Natural killer cell (primary cell): Measurements from ENCODE around the gene UGGT1. TPM values are rescaled to one million over a fixed set of nuclear protein-coding genes. Genes with fewer than 3 reads are reported as not detected.
A peak's percentile ranks its signal among the peaks of the same experiment; 100 is the strongest.

Experiments used
- ATAC-seq, 3 donors: fragments of 150-1000 bp in 2 of 3; fragments of 200-7000 bp in 1 of 3; cut with Tn5 transposase; 1 replicate in 1 of 3; 2 replicates in 2 of 3; pipeline ENCODE4 v1.10.0; 2021; ENCODE audit warnings: mild to moderate bottlenecking in 2 of 3, moderate library complexity in 2 of 3
- DNase-seq, 2 donors: peaks; one replicate each; pipeline versions ENCODE4 v3.0.0 to v3.0.0-alpha.2; 2013 to 2021; ENCODE audit warnings: mixed read lengths in 1 of 2
- H3K27ac ChIP-seq: one replicate; pipeline ENCODE4 v1.5.1; 2013; ENCODE audit warnings: mild to moderate bottlenecking, low read length
- H3K27me3 ChIP-seq: one replicate; pipeline ENCODE4 v1.6.1; 2013; ENCODE audit warnings: low read length; ENCODE audit not compliant: control insufficient read depth, insufficient read depth
- H3K36me3 ChIP-seq: one replicate; pipeline ENCODE4 v1.6.1; 2013; ENCODE audit warnings: low read length; ENCODE audit not compliant: control insufficient read depth, insufficient read depth
- H3K4me1 ChIP-seq: one replicate; pipeline ENCODE4 v1.6.1; 2013; ENCODE audit warnings: low read length; ENCODE audit not compliant: control insufficient read depth, insufficient read depth
- H3K4me3 ChIP-seq: one replicate; pipeline ENCODE4 v1.5.1; 2013; ENCODE audit warnings: low read length
- H3K9me3 ChIP-seq: one replicate; pipeline ENCODE4 v1.6.1; 2013; ENCODE audit warnings: low read length; ENCODE audit not compliant: control insufficient read depth, insufficient read depth
- H3K27ac Mint-ChIP-seq, 2 donors: one replicate each; pipeline ENCODE4 v1.8.0; 2022; ENCODE audit warnings: mild to moderate bottlenecking in 2 of 2, mixed read lengths in 2 of 2, moderate library complexity in 1 of 2
- H3K27me3 Mint-ChIP-seq, 2 donors: one replicate each; pipeline ENCODE4 v1.8.0; 2022; ENCODE audit warnings: low read depth in 2 of 2, mixed read lengths in 2 of 2
- H3K36me3 Mint-ChIP-seq: one replicate; pipeline ENCODE4 v1.8.0; 2022; ENCODE audit warnings: mixed read lengths
- H3K4me1 Mint-ChIP-seq, 2 donors: one replicate each; pipeline ENCODE4 v1.8.0; 2022; ENCODE audit warnings: mixed read lengths in 2 of 2
- H3K4me3 Mint-ChIP-seq: one replicate; pipeline ENCODE4 v1.8.0; 2022; ENCODE audit warnings: mild to moderate bottlenecking, moderate library complexity, mixed read lengths
- H3K9me3 Mint-ChIP-seq, 2 donors: one replicate each; pipeline ENCODE4 v1.8.0; 2022; ENCODE audit warnings: mixed read lengths in 2 of 2
- WGBS: methylation state at CpG from one replicate; pipeline ENCODE4 v1.1.7; 2013; ENCODE audit warnings: missing lambda C conversion rate; ENCODE audit not compliant: insufficient coverage; 5-methylcytosine and 5-hydroxymethylcytosine counted together
- intact Hi-C: fragments of 100-400 bp; cut with micrococcal nuclease; formaldehyde crosslinking; loops from one replicate; pipeline ENCODE4 v1.14.2; 2022
- total RNA-seq, 4 donors: library from RNA; stranded (reverse); fragments of 120-200 nt in 1 of 4; gene quantifications; one replicate each; pipeline versions ENCODE4 v1.2.3 to v1.2.4, GENCODE V29; 2013 to 2022
- TF ChIP-seq, protein P1 (sequence below): fragments of 200-600 bp; IDR thresholded peaks from one replicate; pipeline ENCODE4 v1.8.0; 2022; ENCODE audit warnings: antibody characterized with exemption

Gene UGGT1
- total RNA-seq, 3 donors from 2014 or later (not counting 1 experiment from before 2014, with no cell fraction given), result 48.2 to 70.3 (median 60.7) TPM

DNA sequence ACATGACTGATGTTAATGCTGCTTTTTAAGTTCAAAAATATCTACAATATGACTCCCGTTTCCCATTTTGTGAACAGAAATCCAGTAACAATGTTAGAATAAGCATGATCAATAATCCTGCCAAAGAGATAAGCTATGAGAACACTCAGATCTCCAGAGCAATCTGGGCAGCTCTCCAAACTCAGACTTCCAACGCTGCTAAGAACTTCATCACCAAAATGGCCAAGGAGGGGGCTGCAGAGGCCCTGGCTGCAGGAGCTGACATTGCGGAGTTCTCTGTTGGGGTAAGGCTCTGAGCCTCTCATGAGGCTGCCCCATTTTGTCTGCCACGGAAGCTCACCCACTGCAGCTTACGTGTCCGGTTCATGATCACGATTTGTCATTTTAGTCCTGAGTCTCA lies 68.4 kb downstream of the UGGT1 start:
- H3K27me3 Mint-ChIP-seq, result no peaks in the 10 kb centered on the region
- no peak overlapping the region for H3K4me3 Mint-ChIP-seq
- Histone ChIP-seq H3K36me3 (peaks cover 64% of the 10 kb centered on the region), H3K27ac (no peak overlapping the region), H3K4me1 (no peaks in the 10 kb centered on the region), H3K9me3 (no peaks in the 10 kb centered on the region), H3K27me3 (no peaks in the 10 kb centered on the region), H3K4me3 (no peak overlapping the region)
- H3K36me3 Mint-ChIP-seq, result peaks cover 11% of the 10 kb centered on the region
- WGBS, result 95% methylated on average over 7 of the region's 7 CpGs
- H3K27ac Mint-ChIP-seq, result no peak overlapping the region
- ATAC-seq (no peak), DNase-seq (no peak)
- TF ChIP-seq, protein P1, sequence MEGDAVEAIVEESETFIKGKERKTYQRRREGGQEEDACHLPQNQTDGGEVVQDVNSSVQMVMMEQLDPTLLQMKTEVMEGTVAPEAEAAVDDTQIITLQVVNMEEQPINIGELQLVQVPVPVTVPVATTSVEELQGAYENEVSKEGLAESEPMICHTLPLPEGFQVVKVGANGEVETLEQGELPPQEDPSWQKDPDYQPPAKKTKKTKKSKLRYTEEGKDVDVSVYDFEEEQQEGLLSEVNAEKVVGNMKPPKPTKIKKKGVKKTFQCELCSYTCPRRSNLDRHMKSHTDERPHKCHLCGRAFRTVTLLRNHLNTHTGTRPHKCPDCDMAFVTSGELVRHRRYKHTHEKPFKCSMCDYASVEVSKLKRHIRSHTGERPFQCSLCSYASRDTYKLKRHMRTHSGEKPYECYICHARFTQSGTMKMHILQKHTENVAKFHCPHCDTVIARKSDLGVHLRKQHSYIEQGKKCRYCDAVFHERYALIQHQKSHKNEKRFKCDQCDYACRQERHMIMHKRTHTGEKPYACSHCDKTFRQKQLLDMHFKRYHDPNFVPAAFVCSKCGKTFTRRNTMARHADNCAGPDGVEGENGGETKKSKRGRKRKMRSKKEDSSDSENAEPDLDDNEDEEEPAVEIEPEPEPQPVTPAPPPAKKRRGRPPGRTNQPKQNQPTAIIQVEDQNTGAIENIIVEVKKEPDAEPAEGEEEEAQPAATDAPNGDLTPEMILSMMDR, result no peak
- peaks cover 0 to 14% of the 10 kb centered on the region in 2 donors for H3K4me1 Mint-ChIP-seq
- no peaks in the 10 kb centered on the region for H3K9me3 Mint-ChIP-seq
- intact Hi-C loops, result no loop called here

DNA sequence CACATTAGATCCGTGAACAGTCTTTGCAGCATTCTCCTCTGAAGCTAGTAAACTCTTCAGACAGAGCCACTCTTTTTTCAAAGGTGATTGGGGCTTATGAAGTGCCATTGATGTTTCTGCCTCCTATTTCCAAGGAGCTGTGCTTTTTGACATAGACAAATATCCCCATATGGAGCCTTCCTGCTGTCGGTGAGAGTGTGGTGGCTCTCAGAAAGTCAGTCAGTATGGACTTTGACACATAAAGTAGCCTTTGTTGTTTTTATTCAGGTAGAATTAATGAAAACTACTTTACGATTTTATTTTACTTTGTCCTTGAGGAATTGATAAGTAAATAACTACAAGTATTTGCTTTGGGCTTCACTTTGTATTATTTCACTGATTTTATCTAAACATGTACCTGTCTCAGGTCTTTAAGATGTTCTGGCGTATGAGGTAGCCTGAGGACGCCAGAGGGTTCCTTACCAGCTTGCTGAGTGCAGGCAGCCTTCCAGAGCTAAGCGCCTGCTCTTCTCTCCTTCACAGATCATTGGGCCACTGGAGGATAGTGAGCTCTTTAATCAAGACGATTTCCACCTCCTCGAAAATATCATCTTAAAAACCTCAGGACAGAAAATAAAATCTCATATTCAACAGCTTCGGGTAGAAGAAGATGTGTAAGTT lies 69.7 kb downstream of the UGGT1 start:
- H3K4me3 Mint-ChIP-seq, result no peak overlapping the region
- no peak for DNase-seq
- WGBS, result 100% methylated on average over 4 of the region's 9 CpGs
- H3K27me3 Mint-ChIP-seq, result no peaks in the 10 kb centered on the region
- Histone ChIP-seq H3K9me3 (no peaks in the 10 kb centered on the region), H3K4me3 (no peak overlapping the region), H3K27me3 (no peaks in the 10 kb centered on the region), H3K36me3 (peaks cover 63% of the 10 kb centered on the region), H3K4me1 (no peaks in the 10 kb centered on the region), H3K27ac (no peak overlapping the region)
- ATAC-seq, result no peak
- peaks cover 11% of the 10 kb centered on the region for H3K36me3 Mint-ChIP-seq
- peaks cover 0 to 10% of the 10 kb centered on the region in 2 donors for H3K4me1 Mint-ChIP-seq
- H3K27ac Mint-ChIP-seq, result no peak overlapping the region
- TF ChIP-seq, protein P1, result no peak
- intact Hi-C loops, result no loop called here
- no peaks in the 10 kb centered on the region for H3K9me3 Mint-ChIP-seq

DNA sequence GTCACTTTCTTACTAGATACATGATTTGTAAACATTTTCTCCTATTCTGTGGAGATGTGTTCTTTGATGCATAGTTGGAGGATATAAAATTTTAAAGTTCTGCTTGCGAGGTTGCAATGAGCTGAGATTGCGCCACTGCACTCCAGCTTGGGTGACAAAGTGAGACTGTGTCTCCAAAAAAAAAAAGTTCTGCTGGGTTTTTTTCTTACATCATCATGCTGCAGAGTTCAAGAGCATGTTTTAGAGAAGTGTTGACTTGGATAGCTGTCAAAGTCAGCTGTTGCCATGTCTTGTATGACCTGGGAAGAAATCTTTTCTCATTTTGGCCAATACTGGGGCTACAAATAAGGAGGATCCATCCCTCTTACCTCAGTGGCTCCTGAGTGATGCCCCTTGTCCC lies 71.3 kb downstream of the UGGT1 start:
- peak overlapping the region in 1 of 2 donors; percentile 30 for H3K27ac Mint-ChIP-seq
- Histone ChIP-seq H3K4me3 (no peak overlapping the region), H3K27me3 (no peaks in the 10 kb centered on the region), H3K4me1 (no peaks in the 10 kb centered on the region), H3K36me3 (peaks cover 67% of the 10 kb centered on the region), H3K27ac (no peak overlapping the region), H3K9me3 (no peaks in the 10 kb centered on the region)
- DNase-seq, result no peak
- intact Hi-C loops, result no loop called here
- TF ChIP-seq, protein P1, result no peak
- peaks cover 0 to 13% of the 10 kb centered on the region in 2 donors for H3K4me1 Mint-ChIP-seq
- no peaks in the 10 kb centered on the region for H3K9me3 Mint-ChIP-seq
- peak in 1 of 3 donors; percentile 27 for ATAC-seq
- H3K4me3 Mint-ChIP-seq, result no peak overlapping the region
- H3K36me3 Mint-ChIP-seq, result peaks cover 17% of the 10 kb centered on the region
- WGBS, result 100% methylated on average over 2 of the region's 2 CpGs
- no peaks in the 10 kb centered on the region for H3K27me3 Mint-ChIP-seq

DNA sequence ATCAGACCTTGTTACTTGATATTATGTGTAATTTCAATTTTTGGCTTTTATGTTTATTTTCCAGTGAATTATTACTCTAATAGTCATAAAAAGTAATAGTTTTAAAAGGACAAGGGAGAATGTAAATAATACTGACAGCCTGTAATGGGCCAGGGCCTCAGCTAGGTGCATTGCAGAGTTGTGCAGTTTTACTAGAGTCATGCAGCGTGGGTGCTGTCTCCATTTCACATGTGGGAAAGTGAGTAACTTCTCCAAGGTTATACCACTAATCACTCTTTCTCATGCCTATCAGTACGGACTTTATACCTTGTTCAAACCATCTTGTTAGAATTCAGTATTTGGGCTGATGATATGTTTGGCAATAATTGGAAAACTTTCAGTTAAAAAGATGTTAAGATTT lies 73.3 kb downstream of the UGGT1 start:
- Histone ChIP-seq H3K36me3 (peaks cover 62% of the 10 kb centered on the region), H3K4me1 (no peaks in the 10 kb centered on the region), H3K27ac (no peak overlapping the region), H3K4me3 (no peak overlapping the region), H3K9me3 (no peaks in the 10 kb centered on the region), H3K27me3 (no peaks in the 10 kb centered on the region)
- Mint-ChIP-seq H3K27ac (no peak overlapping the region), H3K27me3 (no peaks in the 10 kb centered on the region), H3K36me3 (peaks cover 22% of the 10 kb centered on the region), H3K4me3 (no peak overlapping the region), H3K4me1 (peaks cover 7 to 26% of the 10 kb centered on the region in 2 donors), H3K9me3 (no peaks in the 10 kb centered on the region)
- DNase-seq (no peak), ATAC-seq (no peak)
- TF ChIP-seq, protein P1, result no peak
- intact Hi-C loops, result no loop called here
- 100% methylated on average over 1 of the region's 2 CpGs for WGBS
